Pancreas (tissue), 10 donors: ENCODE measurements around the gene EXOC4. TPM values are rescaled to one million over a fixed set of nuclear protein-coding genes. Genes with fewer than 3 reads are reported as not detected.

Experiments used
- ATAC-seq, 4 donors: fragments of 200-7000 bp; cut with Tn5 transposase; one replicate each; pipeline versions ENCODE4 v1.8.0 to v1.9.1; 2020; ENCODE audit warnings: mild to moderate bottlenecking in 4 of 4, moderate library complexity in 4 of 4
- DNase-seq, 6 donors: peaks; one replicate each; pipeline ENCODE4 v3.0.0-alpha.2; 2020
- FAIRE-seq: peaks from 2 replicates; lab custom pipeline; 2012; peaks lifted over from hg19 to GRCh38; lab: Jason Lieb, UNC
- H3K27ac ChIP-seq, 4 donors: fragments of 200-600 bp; sonication (generic); 1 replicate in 3 of 4; 2 replicates in 1 of 4; pipeline versions ENCODE4 v1.5.0 to v1.8.0; 2020
- H3K27me3 ChIP-seq, 4 donors: fragments of 200-600 bp; one replicate each; pipeline ENCODE4 v1.8.0; 2021
- H3K36me3 ChIP-seq, 3 donors: fragments of 200-600 bp; sonication (generic) in 1 of 3; one replicate each; pipeline versions ENCODE4 v1.5.0 to v1.8.0; 2020 to 2021
- H3K4me1 ChIP-seq, 3 donors: fragments of 200-600 bp; one replicate each; pipeline ENCODE4 v1.8.0; 2021
- H3K4me3 ChIP-seq, 4 donors: fragments of 200-600 bp; sonication (generic) in 2 of 4; one replicate each; pipeline versions ENCODE4 v1.5.0 to v1.8.0; 2020 to 2021
- H3K9me3 ChIP-seq, 4 donors: fragments of 200-600 bp; one replicate each; pipeline ENCODE4 v1.8.0; 2021
- CTCF ChIP-seq, 4 donors: fragments of 200-600 bp; sonication (generic) in 3 of 4; IDR thresholded peaks; one replicate each; pipeline versions ENCODE4 v1.5.0 to v1.8.0; 2021; ENCODE audit warnings: antibody characterized with exemption in 4 of 4
- WGBS, 2 donors: extraction: QIAGEN DNeasy Blood & Tissue Kit; methylation state at CpG; one replicate each; pipeline ENCODE4 v1.1.7; 2013; 5-methylcytosine and 5-hydroxymethylcytosine counted together
- intact Hi-C, 3 donors: fragments of 100-400 bp; cut with DNase I; formaldehyde crosslinking; loops; one replicate each; pipeline versions ENCODE4 v1.11.1 to v1.14.2; 2022
- polyA plus RNA-seq, 2 donors: library from polyadenylated mRNA; stranded (reverse); fragments of 200-250 nt; gene quantifications; one replicate each; pipeline ENCODE4 v1.2.3, GENCODE V29; 2013
- total RNA-seq, 6 donors: library from RNA; stranded (reverse); fragmentation: NEBNext Ultra II Directional in 4 of 6; extraction: Animal tissue kit (Norgen Biotek cat#: 25700) in 4 of 6; gene quantifications; one replicate each; pipeline versions ENCODE4 v1.2.1 to v1.2.4, GENCODE V29; 2021 to 2023
- donor health status: healthy with polysubstance abuse.
- donor health status: DM: no; HTN: no; CAD: no; lungs with moderate emphysema.
- donor health status: DM: no; HTN: no; CAD: no.
- donor health status: control.
- donor health status: control.
- donor health status: Bipolar disorder and iron deficiency.
- donor health status: DM: yes; HTN: yes; CAD: no.
- donor health status: DM: no; HTN: no; CAD: no.
- donor health status: DM: no; HTN: no; CAD: no.
- donor health status: DM: yes; HTN: yes; CAD: no.

EXOC4 gene
- total and polyA plus RNA-seq, 8 donors, result 13.4 to 81.2 (median 53.8) TPM

- intact Hi-C loops, result no loop called here
- Histone ChIP-seq H3K9me3 (no peaks in the 10 kb centered on the region), H3K27me3 (no peaks in the 10 kb centered on the region), H3K4me3 (no peak overlapping the region), H3K36me3 (no peaks in the 10 kb centered on the region), H3K27ac (no peak overlapping the region), H3K4me1 (no peaks in the 10 kb centered on the region)
- no peak for TF ChIP-seq CTCF (IDR thresholded peaks at IDR 0.05)
- ATAC-seq (no peak), FAIRE-seq (no peak), DNase-seq (no peak)
- WGBS, 2 donors, result 49 to 76% methylated on average over 4 of the region's 4 CpGs
These were observed 814.3 kb downstream of the EXOC4 start for GRCh38 chr7:134067164-134067563.

- Histone ChIP-seq H3K27me3 (no peaks in the 10 kb centered on the region), H3K27ac (no peak overlapping the region), H3K9me3 (no peaks in the 10 kb centered on the region), H3K4me1 (no peaks in the 10 kb centered on the region), H3K36me3 (no peaks in the 10 kb centered on the region), H3K4me3 (no peak overlapping the region)
- DNase-seq (no peak), FAIRE-seq (no peak), ATAC-seq (no peak)
- TF ChIP-seq CTCF (IDR thresholded peaks at IDR 0.05), result no peak
- intact Hi-C loops, result no loop called here
- WGBS, 2 donors, result 94% methylated on average over 6 of the region's 6 CpGs
These were observed 815.8 kb downstream of the EXOC4 start for GRCh38 chr7:134068670-134069069.

DNA sequence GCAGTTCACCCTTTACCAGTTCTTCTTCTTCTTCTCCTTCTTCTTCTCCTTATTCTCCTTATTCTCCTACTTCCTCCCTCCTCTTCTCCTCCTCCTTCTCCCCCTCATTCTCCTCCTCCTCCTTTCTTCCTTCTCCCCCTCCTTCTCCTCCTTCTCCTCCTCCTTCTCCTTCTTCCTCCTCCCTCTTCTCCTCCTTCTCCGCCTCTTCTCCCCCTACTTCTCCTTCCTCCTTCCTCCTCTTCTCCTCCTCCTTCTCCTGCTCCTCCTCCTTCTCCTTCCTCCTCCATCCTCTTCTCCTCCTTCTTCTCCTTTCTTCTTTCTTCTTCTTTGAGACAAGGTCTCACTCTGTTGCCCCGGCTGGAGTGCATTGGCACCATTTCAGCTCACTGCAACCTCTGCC lies 816.3 kb downstream of the EXOC4 start:
- no peak for TF ChIP-seq CTCF (IDR thresholded peaks at IDR 0.05)
- FAIRE-seq, result no peak
- WGBS, 2 donors, result 93 to 95% methylated on average over 2 of the region's 2 CpGs
- ATAC-seq, result no peak
- no peak overlapping the region for H3K4me3 ChIP-seq
- no peaks in the 10 kb centered on the region for H3K4me1 ChIP-seq
- H3K27me3 ChIP-seq, result no peaks in the 10 kb centered on the region
- H3K36me3 ChIP-seq, result no peaks in the 10 kb centered on the region
- DNase-seq, result no peak
- no peaks in the 10 kb centered on the region for H3K9me3 ChIP-seq
- intact Hi-C loops, result no loop called here
- H3K27ac ChIP-seq, result no peak overlapping the region

- no peak for DNase-seq
- H3K9me3 ChIP-seq, result no peaks in the 10 kb centered on the region
- TF ChIP-seq CTCF (IDR thresholded peaks at IDR 0.05), result no peak
- no peaks in the 10 kb centered on the region for H3K4me1 ChIP-seq
- FAIRE-seq, result no peak
- H3K27ac ChIP-seq, result no peak overlapping the region
- intact Hi-C loops, result no loop called here
- H3K4me3 ChIP-seq, result no peak overlapping the region
- H3K36me3 ChIP-seq, result no peaks in the 10 kb centered on the region
- 94 to 96% methylated on average over 3 of the region's 3 CpGs for WGBS, 2 donors
- no peak for ATAC-seq
- H3K27me3 ChIP-seq, result no peaks in the 10 kb centered on the region
These were observed 817.8 kb downstream of the EXOC4 start for GRCh38 chr7:134070673-134071072.

- no peak overlapping the region for H3K4me3 ChIP-seq
- no peaks in the 10 kb centered on the region for H3K4me1 ChIP-seq
- no peaks in the 10 kb centered on the region for H3K27me3 ChIP-seq
- no peak for ATAC-seq
- no peak overlapping the region for H3K27ac ChIP-seq
- no peak for DNase-seq
- intact Hi-C loops, result no loop called here
- FAIRE-seq, result no peak
- H3K9me3 ChIP-seq, result no peaks in the 10 kb centered on the region
- no peaks in the 10 kb centered on the region for H3K36me3 ChIP-seq
- no peak for TF ChIP-seq CTCF (IDR thresholded peaks at IDR 0.05)
These were observed 818.8 kb downstream of the EXOC4 start for GRCh38 chr7:134071355-134072331.
